ENCODE results near the gene GAP43.

The GAP43 gene

GRCh38 chr3:115662356-115662755 lies 39.0 kb downstream of the GAP43 start:
- DNase-seq, result peak; percentile 25

DNA sequence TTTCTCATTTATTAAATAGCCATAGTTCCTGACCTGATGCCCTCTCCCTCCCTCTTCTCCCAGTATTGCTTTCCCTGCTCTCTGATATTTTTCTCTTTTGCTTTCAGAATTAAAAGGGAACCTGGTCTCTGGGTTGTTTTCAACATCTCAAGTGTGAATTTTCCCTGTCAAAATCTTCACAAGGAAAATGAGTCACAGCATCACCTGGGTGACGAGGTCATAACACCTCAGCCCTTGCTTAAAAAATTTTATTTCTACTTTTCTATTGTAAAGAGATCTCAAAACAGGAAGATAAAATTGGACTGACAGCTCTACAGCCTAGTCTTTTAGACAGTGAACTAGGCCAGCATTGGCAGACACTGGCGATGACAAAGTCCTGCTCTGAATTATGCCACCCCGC lies 40.1 kb downstream of the GAP43 start:
- DNase-seq, result no peak

DNA sequence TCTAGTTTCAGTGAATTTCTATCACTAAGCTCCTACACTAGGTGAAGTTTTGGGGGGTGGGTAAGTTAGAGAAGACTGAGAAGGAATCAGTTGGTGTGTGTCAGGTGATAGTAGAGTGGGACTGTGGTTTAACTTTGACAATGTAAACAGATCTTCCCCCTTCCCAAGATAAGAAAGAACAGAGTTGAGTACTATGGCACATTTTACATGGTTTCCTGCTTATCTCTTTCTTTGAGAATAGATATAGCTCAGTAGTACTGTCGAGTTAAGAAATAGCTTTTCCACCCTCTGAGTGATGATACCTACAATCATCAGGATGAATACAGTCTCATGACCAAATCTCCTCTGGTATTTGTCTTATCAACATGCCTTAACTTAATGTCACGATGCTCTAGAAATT lies 42.8 kb downstream of the GAP43 start:
- no peak for DNase-seq

DNA sequence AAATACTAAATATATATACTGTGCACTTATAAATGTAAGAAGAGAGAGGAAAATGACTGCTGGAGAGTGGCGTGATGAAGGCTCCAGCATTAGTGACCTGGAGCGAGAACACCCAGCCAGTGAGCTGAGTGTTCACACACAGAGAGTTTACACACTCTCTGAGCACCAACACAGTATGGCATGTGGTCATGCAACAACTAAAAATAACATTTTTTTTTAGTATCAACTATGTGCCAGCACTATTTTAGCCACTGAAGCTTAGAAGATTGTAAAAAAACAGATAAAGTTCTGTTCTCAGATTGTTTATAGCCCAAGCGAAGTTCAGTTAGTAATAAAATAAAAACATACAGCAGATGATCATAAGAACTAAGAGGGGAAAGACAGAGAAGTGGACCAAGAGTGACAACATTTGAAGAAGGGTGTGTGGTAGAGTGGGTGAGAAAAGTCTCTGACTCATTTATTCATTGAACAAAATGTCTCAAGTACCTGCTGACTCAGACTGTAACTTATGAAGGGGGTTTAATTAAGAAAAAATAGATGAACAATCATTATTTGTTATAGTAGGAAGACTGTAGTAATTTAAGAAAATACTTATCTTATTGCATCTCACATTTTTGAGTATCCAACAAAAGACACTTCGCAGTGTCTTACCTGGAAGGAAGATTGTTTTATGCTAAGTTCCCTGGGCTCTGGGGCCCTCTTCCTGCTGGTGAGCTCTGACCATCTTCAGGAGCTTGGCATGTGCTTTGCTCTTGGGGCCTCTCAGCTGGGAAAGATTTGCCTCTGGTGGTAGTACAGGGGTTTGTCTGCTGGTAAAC lies 43.8 kb downstream of the GAP43 start:
- DNase-seq, result no peak

DNA sequence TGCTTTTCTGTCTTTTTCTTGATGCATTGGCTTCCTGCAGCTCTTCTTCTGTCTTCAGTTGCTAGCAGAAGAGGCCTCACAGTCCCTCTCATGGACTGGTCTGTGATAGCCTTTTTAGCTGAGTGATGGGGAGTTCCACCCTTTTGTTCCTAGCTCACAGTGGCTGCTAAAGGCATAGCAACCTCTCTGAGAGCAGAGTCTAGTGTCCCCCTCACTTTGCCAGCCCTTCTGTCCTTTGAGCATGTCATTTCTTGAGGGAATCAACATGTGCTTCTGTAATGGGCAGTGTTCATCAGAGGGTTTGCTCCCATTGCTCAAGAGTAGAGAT lies 44.4 kb downstream of the GAP43 start:
- no peak for DNase-seq

DNA sequence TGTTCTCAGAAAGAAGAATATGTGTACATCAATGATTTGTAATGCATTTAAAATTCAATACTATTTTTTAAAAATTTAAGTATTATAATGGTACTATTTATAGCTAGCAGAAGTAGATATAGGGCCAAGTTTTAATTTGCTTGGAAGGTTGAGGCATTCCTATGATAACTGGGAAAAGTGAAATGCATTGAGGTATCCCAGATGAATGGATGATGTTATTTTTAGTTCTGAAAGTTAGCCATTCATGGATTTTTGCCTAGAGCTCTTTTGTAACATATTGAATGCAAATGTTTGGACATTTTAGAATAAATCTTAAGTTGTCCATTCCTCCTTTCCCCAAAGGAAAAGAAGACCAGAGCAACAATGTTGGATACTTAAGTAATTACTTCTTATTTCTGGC lies 47.6 kb downstream of the GAP43 start:
- no peak for DNase-seq

- DNase-seq, result no peak
These were observed 48.6 kb downstream of the GAP43 start for GRCh38 chr3:115671761-115672455.

DNA sequence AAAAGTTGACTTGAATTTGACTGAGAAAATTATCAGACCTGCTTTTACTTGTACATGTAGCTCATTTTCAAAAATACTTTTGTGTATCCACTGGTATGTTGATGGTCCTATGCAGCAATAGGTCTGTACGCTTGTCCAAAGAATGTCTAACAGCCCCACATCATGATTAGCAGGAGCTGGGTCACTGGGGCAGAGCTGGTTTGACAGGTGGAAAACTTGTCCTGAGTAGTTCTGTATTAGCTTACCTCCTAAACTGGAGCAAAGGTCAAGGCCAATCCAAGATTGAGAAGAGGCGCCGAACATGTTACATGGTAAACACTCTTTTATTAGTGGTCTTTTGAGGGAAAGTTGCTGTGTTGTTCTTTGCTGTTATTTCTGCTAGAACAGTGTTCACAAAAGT lies 50.6 kb downstream of the GAP43 start:
- DNase-seq, result no peak

DNA sequence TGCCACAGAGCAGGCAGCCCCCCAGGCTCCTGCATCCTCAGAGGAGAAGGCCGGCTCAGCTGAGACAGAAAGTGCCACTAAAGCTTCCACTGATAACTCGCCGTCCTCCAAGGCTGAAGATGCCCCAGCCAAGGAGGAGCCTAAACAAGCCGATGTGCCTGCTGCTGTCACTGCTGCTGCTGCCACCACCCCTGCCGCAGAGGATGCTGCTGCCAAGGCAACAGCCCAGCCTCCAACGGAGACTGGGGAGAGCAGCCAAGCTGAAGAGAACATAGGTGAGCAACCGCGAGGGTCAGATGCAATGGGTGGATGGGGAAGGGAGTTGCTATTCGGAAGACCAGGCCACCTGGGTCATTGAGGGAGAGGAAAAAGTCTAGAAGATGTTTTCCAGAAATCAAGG lies 53.0 kb downstream of the GAP43 start:
- DNase-seq, result no peak

DNA sequence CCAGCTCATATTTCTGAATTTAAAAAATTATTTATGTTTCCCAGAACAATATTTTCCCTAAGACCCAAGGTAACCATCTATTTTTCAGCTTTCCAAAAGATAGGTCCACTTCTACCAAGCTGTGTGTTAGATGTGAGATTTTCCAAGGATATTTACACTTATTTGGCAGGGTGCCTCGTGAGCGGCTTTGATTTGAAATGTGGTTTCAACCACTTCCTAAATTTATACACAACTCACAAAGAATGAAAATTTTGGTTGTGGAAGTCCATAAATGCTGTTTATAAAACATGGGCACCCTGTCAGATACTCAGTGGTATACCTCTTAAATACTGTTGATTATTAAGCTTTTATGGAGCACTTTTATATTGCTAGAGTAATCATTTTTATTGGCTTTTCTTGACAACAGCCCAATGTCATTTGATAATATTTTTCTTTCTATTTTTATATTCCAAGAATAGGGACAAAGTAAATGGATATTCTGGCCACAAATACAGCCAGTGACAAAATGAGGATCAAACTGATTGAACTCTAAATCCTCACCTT lies 57.6 kb downstream of the GAP43 start:
- peak; percentile 37 for DNase-seq

DNA sequence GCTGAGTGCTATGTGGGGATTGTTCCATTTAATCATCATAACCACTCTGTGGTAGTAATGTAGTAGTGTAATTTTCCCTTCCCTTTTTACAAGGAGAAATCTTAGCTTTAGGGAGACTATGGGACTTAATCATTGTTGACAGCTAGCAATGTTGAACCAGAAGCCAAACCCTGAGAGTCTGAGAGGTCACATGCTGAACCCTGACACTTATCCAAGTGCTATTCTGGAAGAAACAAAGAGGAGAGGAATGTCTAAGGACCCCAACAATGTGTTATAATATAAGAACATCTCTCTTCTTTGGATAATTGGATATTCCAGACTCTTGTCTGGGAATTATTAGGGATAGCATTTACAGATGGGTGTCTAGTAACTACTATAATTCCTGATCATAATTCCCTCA lies 58.4 kb downstream of the GAP43 start:
- no peak for DNase-seq

DNA sequence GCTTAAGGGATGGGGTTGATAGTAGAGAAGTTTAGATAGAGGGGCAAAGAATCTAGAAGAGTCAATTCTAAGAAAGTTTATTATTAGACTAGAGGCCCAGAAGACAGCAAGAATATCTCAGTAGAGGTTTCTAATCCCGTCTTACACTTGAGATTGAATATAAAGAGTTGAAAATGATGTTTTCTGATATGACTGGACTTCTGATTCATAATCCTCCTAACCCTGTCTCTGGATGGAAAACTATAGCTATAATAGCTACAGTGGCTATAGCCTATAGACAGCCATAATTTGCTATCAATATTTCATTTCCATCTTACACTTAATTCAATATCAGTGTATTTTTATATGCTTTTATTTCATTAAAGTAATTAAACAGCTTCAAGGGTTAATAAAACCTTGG lies 60.0 kb downstream of the GAP43 start:
- DNase-seq, result no peak

GRCh38 chr3:115683773-115684172 lies 60.5 kb downstream of the GAP43 start:
- DNase-seq, result no peak

- no peak for DNase-seq
These were observed 61.8 kb downstream of the GAP43 start for GRCh38 chr3:115685097-115685496.

GRCh38 chr3:115687721-115688120 lies 64.4 kb downstream of the GAP43 start:
- DNase-seq, result no peak

- DNase-seq, result no peak
These were observed 65.1 kb downstream of the GAP43 start for GRCh38 chr3:115688418-115688817.

DNA sequence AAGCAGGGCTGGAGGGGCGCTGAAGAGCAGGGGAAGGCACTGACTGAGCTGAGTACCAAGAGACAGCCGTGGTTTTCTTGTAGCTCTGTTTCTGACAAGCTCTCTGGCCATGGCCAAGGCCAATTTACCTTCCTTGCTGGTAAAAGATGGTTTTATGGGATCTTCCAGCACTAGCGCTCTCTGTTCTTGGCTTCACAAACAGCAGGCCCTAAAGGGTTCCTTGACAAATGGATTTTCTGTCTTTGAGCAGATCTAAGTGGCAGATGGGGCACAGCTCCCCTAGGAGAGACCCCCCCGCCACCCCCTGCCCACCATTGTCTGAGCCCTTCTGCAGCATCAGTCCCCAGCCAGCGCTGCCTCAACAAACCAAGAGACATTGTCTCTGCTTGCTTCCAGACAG lies 66.6 kb downstream of the GAP43 start:
- no peak for DNase-seq

DNA sequence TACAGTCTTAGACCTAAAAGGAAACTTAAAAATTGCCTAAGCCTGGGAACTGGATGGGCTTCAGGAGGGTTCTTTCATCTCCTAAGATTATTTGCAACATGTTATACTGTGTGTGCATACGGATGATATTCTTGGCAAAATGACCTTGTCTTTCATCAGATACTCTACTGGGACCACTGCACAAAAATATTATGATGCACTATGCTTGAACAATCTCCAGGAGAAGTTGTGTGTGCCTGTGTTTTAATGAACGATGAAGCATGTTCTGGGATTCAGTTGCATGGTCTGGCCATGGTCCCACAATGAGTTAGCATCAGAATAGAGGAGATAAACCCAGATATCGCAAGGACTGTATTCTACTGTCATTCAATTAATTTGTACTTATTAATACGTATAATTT lies 68.7 kb downstream of the GAP43 start:
- DNase-seq, result peak; percentile 31

DNA sequence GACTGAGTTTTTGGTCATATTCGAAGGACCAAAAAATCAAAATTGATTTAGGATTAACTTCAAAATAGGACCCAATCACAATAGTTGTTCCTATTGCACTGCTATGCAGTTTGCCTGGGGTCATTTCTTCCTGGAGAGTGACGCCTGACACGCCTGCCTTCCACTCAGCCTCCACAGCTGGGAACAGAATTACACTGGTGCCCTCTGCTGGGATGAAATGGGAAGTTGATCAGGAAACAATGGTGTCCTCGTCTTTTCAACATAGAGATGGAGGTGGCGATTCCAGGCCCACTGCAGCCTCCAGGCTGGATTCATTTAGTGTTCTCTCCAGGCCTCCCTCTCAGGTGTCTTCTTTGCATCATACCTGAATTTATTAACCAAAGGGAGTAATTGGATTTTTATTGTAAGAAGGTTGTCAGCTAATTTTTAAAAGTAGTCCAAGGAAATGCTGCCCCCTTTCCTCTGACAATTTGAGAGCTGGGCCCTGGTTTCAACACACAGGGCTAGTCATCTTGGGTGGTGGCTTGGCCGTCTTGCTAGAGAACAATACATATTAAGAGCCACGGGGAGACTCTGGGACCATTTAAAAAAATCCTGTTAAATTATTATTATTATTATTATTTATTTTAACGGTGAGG lies 69.7 kb downstream of the GAP43 start:
- DNase-seq, result peak; percentile 77

- DNase-seq, result no peak
These were observed 70.6 kb downstream of the GAP43 start for GRCh38 chr3:115693868-115694267.

DNA sequence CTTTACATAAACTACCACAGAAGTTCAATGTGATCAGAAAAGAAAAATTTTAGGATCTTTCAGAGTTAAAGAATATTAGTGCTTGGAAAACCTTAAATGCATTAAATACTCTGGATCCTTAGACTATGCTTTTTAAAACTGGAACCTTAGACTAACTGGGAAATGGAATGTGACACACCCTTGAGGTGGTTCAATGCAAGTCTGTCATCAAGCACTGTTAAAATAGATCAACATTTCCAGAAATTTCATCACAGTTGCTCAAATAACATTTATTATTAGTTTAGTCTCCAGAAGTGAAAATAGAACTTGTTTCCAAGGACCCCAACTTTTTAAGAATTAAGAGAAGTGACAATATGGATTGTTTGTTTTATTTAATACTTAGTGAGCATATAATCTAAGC lies 71.8 kb downstream of the GAP43 start:
- no peak for DNase-seq

GRCh38 chr3:115697263-115698053 lies 74.1 kb downstream of the GAP43 start:
- DNase-seq, result no peak
